AG20443 (cell line): ENCODE data around the gene AKT2.
"Not testable (repeated sequence)": the region's sequence is repeated elsewhere in the genome, so short reads cannot be mapped to it uniquely, and the experiment has no call there.

Experiments used
- DNase-seq: peaks from one replicate; pipeline ENCODE4 v3.0.0; 2012; ENCODE audit warnings: low spot score, mixed read lengths

The AKT2 gene

DNA sequence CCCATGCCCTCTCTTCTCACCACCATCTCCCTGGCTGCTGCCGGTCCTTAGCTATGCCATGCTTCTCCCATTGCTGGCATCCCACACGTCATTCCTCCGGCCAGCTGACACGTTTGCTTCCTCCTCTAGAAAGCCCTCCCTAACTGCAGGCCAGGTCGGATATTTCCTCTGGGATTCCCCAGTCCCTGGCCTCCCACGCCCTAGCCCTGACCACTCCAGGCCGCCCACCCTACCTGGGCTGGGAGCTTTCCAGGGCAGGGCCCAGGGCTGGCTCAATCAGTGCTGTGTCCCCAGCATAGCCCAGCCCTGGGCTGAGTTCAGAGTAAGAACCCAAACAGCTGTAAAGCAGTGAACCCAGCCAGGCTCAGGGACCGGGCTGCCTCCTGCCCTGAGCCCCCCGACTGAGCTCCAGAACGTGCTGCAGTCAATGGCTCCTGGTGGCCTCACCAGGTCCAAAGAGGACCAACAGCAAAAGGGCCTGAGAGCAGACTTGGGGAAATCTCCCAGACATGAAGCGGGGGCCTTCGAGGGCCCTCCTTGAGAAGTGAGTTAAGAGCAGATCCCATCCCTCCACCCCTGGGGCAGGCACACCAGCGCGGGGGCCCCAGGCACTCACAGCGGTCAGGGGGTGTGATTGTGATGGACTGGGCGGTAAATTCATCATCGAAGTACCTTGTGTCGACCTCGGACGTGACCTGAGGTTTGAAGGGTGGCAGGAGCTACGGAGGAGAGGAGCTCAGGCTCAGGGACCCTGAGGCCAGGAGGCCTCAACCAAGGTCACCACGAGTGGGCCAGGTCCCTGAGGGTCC, 50.5 kb downstream of the AKT2 start:
- no peak for DNase-seq

- DNase-seq, result no peak
Measured at GRCh38 chr19:40233811-40234389, 51.2 kb downstream of the AKT2 start.

- DNase-seq, result no peak
Measured at GRCh38 chr19:40232949-40233810, 52.0 kb downstream of the AKT2 start.

GRCh38 chr19:40232479-40232878, 52.7 kb downstream of the AKT2 start:
- peak; percentile 48 for DNase-seq

- DNase-seq, result peak; percentile 54
Measured at GRCh38 chr19:40231544-40232424, 53.4 kb downstream of the AKT2 start.

- no peak for DNase-seq
Measured at GRCh38 chr19:40231057-40231456, 54.1 kb downstream of the AKT2 start.

- DNase-seq, result no peak
Measured at GRCh38 chr19:40229926-40230417, 55.2 kb downstream of the AKT2 start.

DNA sequence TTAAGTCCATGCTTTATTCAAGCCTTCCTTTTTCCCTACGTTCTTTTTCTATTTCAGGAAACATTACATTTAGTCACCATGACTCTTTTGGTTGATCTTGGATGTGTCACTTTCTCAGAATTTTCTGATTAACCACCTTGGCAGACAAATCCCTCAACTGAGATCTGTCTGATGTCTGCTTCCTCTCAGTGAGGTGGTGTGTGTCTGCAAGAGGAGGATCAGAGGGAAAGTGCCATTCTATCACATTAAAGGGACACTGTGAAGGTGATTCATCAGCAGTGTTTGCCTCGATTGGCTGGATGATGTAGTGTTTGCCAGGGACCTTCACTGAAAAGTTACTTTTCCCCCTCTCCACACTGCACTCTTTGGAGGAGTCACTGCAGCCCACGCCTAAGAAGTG, 55.7 kb downstream of the AKT2 start:
- DNase-seq, result peak; percentile 49

- DNase-seq, result no peak
Measured at GRCh38 chr19:40228863-40229262, 56.3 kb downstream of the AKT2 start.

DNA sequence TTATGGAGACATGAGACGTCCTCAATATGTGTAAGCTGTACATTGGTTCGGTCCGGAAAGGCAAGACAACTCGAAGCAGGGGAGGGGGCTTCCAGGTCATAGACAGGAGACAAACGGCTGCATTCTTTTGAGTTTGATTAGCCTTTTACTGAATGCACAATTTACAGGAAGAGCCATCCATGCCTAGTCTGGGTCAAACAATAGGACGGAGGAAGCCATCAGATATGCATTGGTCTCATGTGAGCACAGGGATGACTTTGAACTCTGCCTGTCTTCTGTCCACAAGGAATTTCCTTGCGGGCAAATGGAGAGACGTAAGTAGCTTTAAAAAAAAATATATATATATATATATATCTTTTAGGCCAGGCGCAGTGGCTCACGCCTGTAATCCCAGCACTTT, 56.8 kb downstream of the AKT2 start:
- DNase-seq, result no peak

DNA sequence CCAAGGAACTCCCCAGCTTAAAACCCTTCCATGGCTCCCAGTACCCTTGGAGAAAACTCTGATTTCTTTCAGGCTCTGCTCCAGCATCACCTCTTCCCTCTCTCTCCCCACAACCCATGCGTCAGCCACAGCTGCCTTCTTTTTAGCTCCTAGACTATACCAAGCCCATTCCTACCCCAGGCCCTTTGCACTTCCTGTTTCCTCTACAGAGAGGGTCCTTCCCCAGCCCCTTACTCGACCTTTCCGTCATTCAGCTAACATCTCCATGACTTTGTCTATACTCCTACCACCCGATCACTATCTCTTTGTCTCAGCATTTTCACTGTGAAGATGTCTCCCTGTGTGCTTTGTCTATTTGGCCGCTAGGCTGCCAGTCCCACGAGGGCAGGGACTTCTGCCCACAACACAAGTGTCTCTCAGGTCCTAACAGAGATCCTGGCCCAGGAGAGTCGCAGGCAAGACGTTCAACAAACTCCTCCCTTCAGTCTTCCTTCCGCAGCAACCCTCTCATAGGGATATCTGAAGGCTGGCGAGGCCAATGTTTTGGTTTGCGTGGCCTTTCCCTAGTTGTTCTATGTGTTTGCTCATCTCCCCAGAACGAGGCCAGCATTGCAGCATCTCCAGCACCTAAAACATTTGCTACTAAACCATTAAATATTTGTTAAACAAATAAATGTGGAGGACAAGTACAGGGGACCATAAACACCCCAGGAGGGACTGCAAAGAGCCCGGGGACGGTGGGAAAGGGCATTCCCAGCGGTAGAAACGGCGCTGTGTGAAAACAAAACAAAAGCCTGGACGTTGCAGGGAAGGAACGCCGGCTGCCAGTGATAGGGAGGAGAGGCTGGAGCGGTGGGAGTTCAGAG, 59.5 kb downstream of the AKT2 start:
- DNase-seq, result peak; percentile 56

GRCh38 chr19:40224342-40225150, 60.6 kb downstream of the AKT2 start:
- no peak for DNase-seq

- no peak for DNase-seq
Measured at GRCh38 chr19:40223135-40223822, 61.9 kb downstream of the AKT2 start.

DNA sequence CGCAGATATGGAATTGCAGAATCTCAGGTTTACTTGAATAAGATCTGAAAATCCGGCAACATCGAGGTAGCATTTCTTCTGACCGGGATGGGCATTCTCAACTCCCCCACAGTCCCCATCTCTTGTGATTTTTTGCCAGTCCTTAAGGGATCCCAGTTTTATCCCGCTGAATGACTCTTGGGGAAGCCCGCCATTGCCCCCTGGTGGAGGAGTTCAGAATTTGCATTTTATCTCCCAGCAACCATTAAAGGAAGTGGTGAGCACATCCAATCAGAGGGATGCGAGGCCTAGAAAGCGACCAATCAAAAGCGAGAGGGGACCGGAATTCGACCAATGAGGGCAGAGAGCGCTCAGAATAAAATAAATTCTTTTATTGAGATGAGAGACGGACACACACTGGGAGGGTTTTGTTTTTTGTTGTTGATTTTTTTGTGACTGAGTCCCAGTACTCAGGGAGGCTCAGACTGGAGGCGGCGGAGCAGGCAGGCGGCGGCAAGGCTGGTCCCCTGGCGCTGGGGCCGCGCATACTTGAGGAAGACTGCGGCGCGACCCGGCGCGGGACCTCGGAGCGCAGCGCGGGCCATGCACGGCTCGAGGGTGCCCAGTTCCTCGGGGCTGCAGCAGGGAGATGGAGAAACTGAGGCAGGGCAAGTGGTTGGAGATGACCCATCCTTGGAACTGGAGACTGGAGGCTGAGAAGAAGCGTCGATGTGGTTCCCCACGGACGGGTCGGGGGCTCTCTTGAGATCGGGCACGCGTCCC, 63.1 kb downstream of the AKT2 start:
- peak; percentile 96 for DNase-seq

- no peak for DNase-seq
Measured at GRCh38 chr19:40220674-40221073, 64.5 kb downstream of the AKT2 start.

- no peak for DNase-seq
Measured at GRCh38 chr19:40219721-40220276, 65.3 kb downstream of the AKT2 start.

DNA sequence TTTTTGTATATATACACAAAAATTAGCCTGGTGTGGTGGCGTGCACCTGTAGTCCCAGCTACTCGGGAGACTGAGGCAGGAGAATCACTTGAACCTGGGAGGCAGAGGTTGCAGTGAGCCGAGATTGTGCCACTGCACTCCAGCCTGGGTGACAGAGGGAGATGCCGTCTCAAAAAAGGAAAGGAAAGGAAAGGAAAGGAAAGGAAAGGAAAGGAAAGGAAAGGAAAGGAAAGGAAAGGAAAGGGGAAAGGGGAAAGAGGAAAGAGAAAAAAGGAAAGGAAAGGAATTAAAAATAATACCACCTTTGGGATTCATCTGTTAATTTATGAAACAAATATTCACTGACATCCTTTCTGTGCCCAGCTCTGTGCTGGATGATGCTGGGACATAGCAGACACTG, 66.1 kb downstream of the AKT2 start:
- not testable (repeated sequence) for DNase-seq
